HCT116 (cell line): ENCODE data around the gene PREP. TPM values are rescaled to one million over a fixed set of nuclear protein-coding genes. Genes with fewer than 3 reads are reported as not detected.

Experiments used
- ATAC-seq: fragments of 200-7000 bp; cut with Tn5 transposase; 2 replicates; pipeline ENCODE4 v1.9.1; 2020; ENCODE audit warnings: mild to moderate bottlenecking, moderate library complexity
- BruUV-seq: library from RNA; stranded (reverse); fragments of 400-500 nt; replicated peaks from 2 replicates; lab custom pipeline; 2021; lab: Mats Ljungman, UMichigan
- CTCF ChIA-PET: fragments of 300-600 bp; sonication (Branson Sonifier 250); formaldehyde crosslinking; loops from one replicate; lab custom pipeline; 2021; ENCODE audit warnings: antibody characterized with exemption; lab: Charles Lee
- POLR2A ChIA-PET: fragments of 300-600, 350-600 bp; sonication (Branson Sonifier 250); formaldehyde crosslinking; loops from one replicate; lab custom pipeline; 2021; ENCODE audit warnings: antibody characterized with exemption; lab: Charles Lee
- RAD21 ChIA-PET, 2 experiments: fragments of 300-600 bp; sonication (Branson Sonifier 250); formaldehyde crosslinking; loops; one replicate each; lab custom pipeline; 2023; ENCODE audit warnings: low total read pairs in 2 of 2; ENCODE audit not compliant: uncharacterized antibody in 2 of 2, unreplicated experiment in 2 of 2, low non-redundant PET in 1 of 2; lab: Charles Lee
- DNase-seq: peaks from one replicate; pipeline ENCODE4 v3.0.0-alpha.2; 2010; ENCODE audit warnings: low read depth, low spot score
- H2AFZ ChIP-seq: fragments of 200-600 bp; shearing (Covaris generic), sonication (generic); 2 replicates; pipeline ENCODE4 v1.6.1; 2017; ENCODE audit warnings: low read depth, mixed run types, mixed read lengths, antibody characterized with exemption, low read length; ENCODE audit not compliant: poor library complexity, severe bottlenecking
- H3K27ac ChIP-seq: 2 replicates; pipeline ENCODE4 v1.5.1; 2012; ENCODE audit warnings: low read depth, low read length
- H3K27me3 ChIP-seq: fragments of 200-600 bp; sonication (generic); 2 replicates; pipeline ENCODE4 v1.6.1; 2016; ENCODE audit warnings: mixed run types, low read length, mixed read lengths; ENCODE audit not compliant: insufficient read depth
- H3K36me3 ChIP-seq, 2 experiments: fragments of 200-500 bp in 1 of 2; fragments of 200-600 bp in 1 of 2; sonication (Bioruptor generic) in 1 of 2; sonication (generic) in 1 of 2; 2 replicates each; pipeline versions ENCODE4 v1.5.1 to v1.6.1; 2014 to 2016; ENCODE audit warnings: low read length in 2 of 2, inconsistent platforms in 1 of 2, mixed read lengths in 1 of 2, mixed run types in 1 of 2; ENCODE audit not compliant: insufficient read depth in 2 of 2, control insufficient read depth in 1 of 2
- H3K4me1 ChIP-seq, 2 experiments: fragments of 200-600 bp in 1 of 2; sonication (generic) in 1 of 2; 2 replicates each; pipeline versions ENCODE4 v1.5.1 to v1.6.1; 2012 to 2017; ENCODE audit warnings: low read length in 2 of 2, inconsistent platforms in 1 of 2, mild to moderate bottlenecking in 1 of 2, mixed read lengths in 1 of 2, mixed run types in 1 of 2, moderate library complexity in 1 of 2; ENCODE audit not compliant: insufficient read depth in 2 of 2, control insufficient read depth in 1 of 2
- H3K4me2 ChIP-seq: fragments of 200-600 bp; sonication (generic); 2 replicates; pipeline ENCODE4 v1.6.1; 2017; ENCODE audit warnings: mixed run types, low read length, mixed read lengths
- H3K4me3 ChIP-seq, 2 experiments: fragments of 200-600 bp in 1 of 2; sonication (generic) in 1 of 2; replicated peaks in 1 of 2; 2 replicates each; pipeline ENCODE4 v1.5.1; 2011 to 2016; ENCODE audit warnings: low read length in 2 of 2, control low read depth in 1 of 2, low read depth in 1 of 2, mild to moderate bottlenecking in 1 of 2, mixed read lengths in 1 of 2, mixed run types in 1 of 2
- H3K79me2 ChIP-seq: fragments of 200-600 bp; sonication (generic); 2 replicates; pipeline ENCODE4 v1.6.1; 2017; ENCODE audit warnings: mild to moderate bottlenecking, mixed run types, low read length, moderate library complexity, mixed read lengths; ENCODE audit not compliant: insufficient read depth
- H3K9ac ChIP-seq: fragments of 200-600 bp; sonication (generic); 2 replicates; pipeline ENCODE4 v1.6.1; 2016; ENCODE audit warnings: low read length, mixed read lengths
- H3K9me2 ChIP-seq: fragments of 200-600 bp; sonication (generic), shearing (Covaris generic); 2 replicates; pipeline ENCODE4 v1.6.1; 2017; ENCODE audit warnings: mixed run types, mild to moderate bottlenecking, moderate library complexity; ENCODE audit not compliant: insufficient read depth
- H3K9me3 ChIP-seq, 2 experiments: fragments of 200-500 bp in 1 of 2; fragments of 200-600 bp in 1 of 2; sonication (Bioruptor generic) in 1 of 2; sonication (generic) in 1 of 2; 2 replicates each; pipeline ENCODE4 v1.6.1; 2014 to 2017; ENCODE audit warnings: low read length in 2 of 2, mixed read lengths in 2 of 2, inconsistent platforms in 1 of 2, low read depth in 1 of 2, mild to moderate bottlenecking in 1 of 2, mixed run types in 1 of 2, moderate library complexity in 1 of 2; ENCODE audit not compliant: control insufficient read depth in 1 of 2, insufficient read depth in 1 of 2
- H4K20me1 ChIP-seq: fragments of 200-600 bp; sonication (generic), shearing (Covaris generic); 2 replicates; pipeline ENCODE4 v1.6.1; 2017; ENCODE audit warnings: mixed run types, mild to moderate bottlenecking, moderate library complexity; ENCODE audit not compliant: insufficient read depth
- CBX3 ChIP-seq: IDR thresholded peaks from 2 replicates; pipeline ENCODE4 v1.6.1; 2012; ENCODE audit warnings: low read depth
- CEBPB ChIP-seq: IDR thresholded peaks from 2 replicates; pipeline ENCODE4 v1.6.1; 2012; ENCODE audit warnings: low read depth
- EGR1 ChIP-seq: IDR thresholded peaks from 2 replicates; pipeline ENCODE4 v1.6.1; 2012; ENCODE audit warnings: low read depth
- ELF1 ChIP-seq: IDR thresholded peaks from 2 replicates; pipeline ENCODE4 v1.6.1; 2012; ENCODE audit warnings: low read depth, borderline replicate concordance
- EZH2 ChIP-seq: fragments of 200-600 bp; sonication (generic); IDR thresholded peaks from 2 replicates; pipeline ENCODE4 v1.6.1; 2017; ENCODE audit warnings: antibody characterized with exemption, mixed run types
- EZH2phosphoT487 ChIP-seq: fragments of 200-600 bp; IDR thresholded peaks from 2 replicates; pipeline ENCODE4 v1.6.1; 2018; ENCODE audit warnings: antibody characterized with exemption, borderline replicate concordance
- FOSL1 ChIP-seq: IDR thresholded peaks from 2 replicates; pipeline ENCODE4 v1.6.1; 2012; ENCODE audit warnings: low read depth
- JUND ChIP-seq: IDR thresholded peaks from 2 replicates; pipeline ENCODE4 v1.6.1; 2012
- POLR2AphosphoS5 ChIP-seq: IDR thresholded peaks from 2 replicates; pipeline ENCODE4 v1.6.1; 2011; ENCODE audit warnings: mild to moderate bottlenecking, low read depth, low read length, moderate library complexity
- RAD21 ChIP-seq: IDR thresholded peaks from 2 replicates; pipeline ENCODE4 v1.6.1; 2012; ENCODE audit warnings: low read depth, mild to moderate bottlenecking
- SIN3A ChIP-seq: IDR thresholded peaks from 2 replicates; pipeline ENCODE4 v1.6.1; 2012; ENCODE audit warnings: low read depth
- SP1 ChIP-seq: IDR thresholded peaks from 2 replicates; pipeline ENCODE4 v1.6.1; 2012; ENCODE audit warnings: low read depth
- SRF ChIP-seq: IDR thresholded peaks from 2 replicates; pipeline ENCODE4 v1.6.1; 2012; ENCODE audit warnings: low read depth
- YY1 ChIP-seq: IDR thresholded peaks from 2 replicates; pipeline ENCODE4 v1.6.1; 2011; ENCODE audit warnings: low read length, low read depth, moderate library complexity, mild to moderate bottlenecking; ENCODE audit not compliant: insufficient replicate concordance; ENCODE audit errors: extremely low read depth
- ZFX ChIP-seq: fragments of 450-650 bp; IDR thresholded peaks from 2 replicates; pipeline ENCODE4 v1.6.1; 2017
- ZNF274 ChIP-seq: fragments of 200-500 bp; sonication (Bioruptor generic); IDR thresholded peaks from 2 replicates; pipeline ENCODE4 v1.6.1; 2014; ENCODE audit warnings: mild to moderate bottlenecking, low read depth, low read length, inconsistent platforms
- intact Hi-C: fragments of 100-400 bp; cut with micrococcal nuclease; formaldehyde crosslinking; loops from 2 replicates; pipeline ENCODE4 v1.10.0; 2022
- total RNA-seq: library from RNA; stranded (reverse); gene quantifications from one replicate; pipeline ENCODE4 v1.2.1, GENCODE V29; 2021; ENCODE audit not compliant: unreplicated experiment
- TF ChIP-seq, protein P1 (sequence below): IDR thresholded peaks from 2 replicates; pipeline ENCODE4 v1.6.1; 2012

PREP gene
- total RNA-seq, 1 experiment from 2014 or later: 53.5 TPM

DNA sequence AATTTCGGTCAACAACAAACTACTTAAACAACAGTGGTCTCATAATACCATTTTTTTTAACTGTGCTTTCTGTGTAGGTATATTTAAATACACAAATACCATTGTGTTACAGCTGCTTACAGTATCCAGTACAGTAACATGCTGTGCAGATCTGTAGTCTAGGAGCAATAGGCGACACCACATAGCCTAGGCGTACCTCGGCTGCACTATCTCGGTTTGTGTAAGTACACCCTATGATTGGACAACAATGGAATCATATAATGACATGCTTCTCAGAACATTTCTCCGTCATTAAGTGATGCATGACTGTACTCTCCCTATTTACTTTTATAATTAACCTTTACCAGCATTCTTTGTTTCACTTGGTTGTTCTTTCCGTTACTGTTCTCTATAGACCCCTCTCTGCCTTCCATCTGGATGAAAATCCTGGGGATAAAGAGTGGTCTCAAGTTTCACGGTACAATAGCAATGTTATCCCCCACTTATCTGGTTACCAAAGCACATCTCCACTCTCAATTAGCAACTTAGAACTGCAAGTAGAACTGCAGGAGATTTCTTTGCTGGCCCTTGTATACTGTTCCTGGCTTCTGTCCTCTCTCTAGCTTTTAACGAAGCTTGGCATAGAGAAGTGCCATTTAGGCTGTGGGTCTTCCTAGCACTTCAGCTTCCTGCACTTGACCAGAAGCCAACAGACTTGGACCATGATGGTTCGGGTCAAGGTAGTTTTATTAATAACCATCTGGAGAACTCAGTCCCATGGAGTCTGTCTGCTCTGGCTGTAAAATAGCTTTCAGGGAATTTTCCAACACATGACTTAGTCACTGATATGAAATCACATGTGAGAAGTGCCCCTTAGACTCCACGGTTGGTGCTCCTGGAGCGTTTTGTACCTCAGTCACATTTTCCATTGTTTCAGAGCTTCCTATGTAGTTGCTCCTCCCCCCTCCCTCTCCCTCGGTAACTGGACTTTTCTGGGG lies 142.7 kb downstream of the PREP start:
- ChIA-PET RAD21 (no interaction called here), CTCF (no interaction called here), POLR2A (no interaction called here)
- no peaks in the 10 kb centered on the region; the same call in 1 of the 2 replicates for H3K9me2 ChIP-seq
- no peak overlapping the region for H3K9ac ChIP-seq
- H2AFZ ChIP-seq: no peak overlapping the region
- no peak overlapping the region for H3K4me3 ChIP-seq
- H3K27me3 ChIP-seq: no peaks in the 10 kb centered on the region
- H4K20me1 ChIP-seq: no peaks in the 10 kb centered on the region
- ATAC-seq (no peak), DNase-seq (no peak)
- H3K79me2 ChIP-seq: no peaks in the 10 kb centered on the region
- no peaks in the 10 kb centered on the region; a peak in 1 of 4 replicates for H3K9me3 ChIP-seq
- no peaks in the 10 kb centered on the region for H3K36me3 ChIP-seq
- no peak overlapping the region for H3K4me2 ChIP-seq
- BruUV-seq: no TSS peak
- intact Hi-C loops: no loop called here
- peaks cover 0 to 6% of the 10 kb centered on the region in 2 experiments; a peak in 2 of 4 replicates for H3K4me1 ChIP-seq
- H3K27ac ChIP-seq: no peak overlapping the region
- TF ChIP-seq SRF (no peak), FOSL1 (no peak), ZFX (no peak), RAD21 (no peak), CEBPB (no peak), ZNF274 (no peak), ELF1 (no peak), EZH2 (no peak), JUND (no peak), POLR2AphosphoS5 (no peak), SIN3A (no peak), CBX3 (no peak), EGR1 (no peak), YY1 (no peak), EZH2phosphoT487 (no peak), SP1 (no peak)
- TF ChIP-seq, protein P1, sequence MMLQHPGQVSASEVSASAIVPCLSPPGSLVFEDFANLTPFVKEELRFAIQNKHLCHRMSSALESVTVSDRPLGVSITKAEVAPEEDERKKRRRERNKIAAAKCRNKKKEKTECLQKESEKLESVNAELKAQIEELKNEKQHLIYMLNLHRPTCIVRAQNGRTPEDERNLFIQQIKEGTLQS: no peak
